Subcutaneous adipose tissue (tissue), 4 donors: ENCODE measurements around the gene TNPO1. TPM values are rescaled to one million over a fixed set of nuclear protein-coding genes. Genes with fewer than 3 reads are reported as not detected.

Experiments used
- total RNA-seq, 4 donors: library from RNA; depleted of rRNA; stranded (reverse); fragments of >200 nt; gene quantifications; one replicate each; pipeline ENCODE4 v1.1.0, GENCODE V29; 2016
- TF ChIP-seq, protein P1 (sequence below): fragments of 450-650 bp; IDR thresholded peaks from one replicate; pipeline ENCODE4 v1.5.1; 2016; ENCODE audit warnings: low read depth, mild to moderate bottlenecking, control low read depth, antibody characterized with exemption, moderate library complexity

The TNPO1 gene
- total RNA-seq, 4 donors from 2014 or later, result 92.1 to 130 (median 103) TPM

DNA sequence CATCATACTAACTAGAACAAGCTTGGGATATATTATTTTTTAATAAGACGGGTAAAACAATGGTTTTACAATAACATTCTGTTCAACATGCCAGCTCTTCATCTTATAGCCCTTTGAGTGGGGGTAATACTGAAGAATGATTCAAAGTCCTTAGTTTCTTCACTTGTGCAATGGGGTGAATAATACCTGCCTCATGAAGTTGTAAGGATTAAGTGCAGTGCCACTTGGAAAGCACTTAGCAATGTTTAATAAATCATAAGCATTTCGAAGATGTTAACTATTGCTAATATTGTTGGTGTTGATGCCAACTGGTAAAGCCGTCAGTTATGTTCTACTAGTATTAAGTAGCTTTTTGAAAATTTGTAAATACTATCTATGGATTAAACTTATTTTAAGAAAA, 38.0 kb downstream of the TNPO1 start:
- TF ChIP-seq, protein P1, sequence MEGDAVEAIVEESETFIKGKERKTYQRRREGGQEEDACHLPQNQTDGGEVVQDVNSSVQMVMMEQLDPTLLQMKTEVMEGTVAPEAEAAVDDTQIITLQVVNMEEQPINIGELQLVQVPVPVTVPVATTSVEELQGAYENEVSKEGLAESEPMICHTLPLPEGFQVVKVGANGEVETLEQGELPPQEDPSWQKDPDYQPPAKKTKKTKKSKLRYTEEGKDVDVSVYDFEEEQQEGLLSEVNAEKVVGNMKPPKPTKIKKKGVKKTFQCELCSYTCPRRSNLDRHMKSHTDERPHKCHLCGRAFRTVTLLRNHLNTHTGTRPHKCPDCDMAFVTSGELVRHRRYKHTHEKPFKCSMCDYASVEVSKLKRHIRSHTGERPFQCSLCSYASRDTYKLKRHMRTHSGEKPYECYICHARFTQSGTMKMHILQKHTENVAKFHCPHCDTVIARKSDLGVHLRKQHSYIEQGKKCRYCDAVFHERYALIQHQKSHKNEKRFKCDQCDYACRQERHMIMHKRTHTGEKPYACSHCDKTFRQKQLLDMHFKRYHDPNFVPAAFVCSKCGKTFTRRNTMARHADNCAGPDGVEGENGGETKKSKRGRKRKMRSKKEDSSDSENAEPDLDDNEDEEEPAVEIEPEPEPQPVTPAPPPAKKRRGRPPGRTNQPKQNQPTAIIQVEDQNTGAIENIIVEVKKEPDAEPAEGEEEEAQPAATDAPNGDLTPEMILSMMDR, result no peak

DNA sequence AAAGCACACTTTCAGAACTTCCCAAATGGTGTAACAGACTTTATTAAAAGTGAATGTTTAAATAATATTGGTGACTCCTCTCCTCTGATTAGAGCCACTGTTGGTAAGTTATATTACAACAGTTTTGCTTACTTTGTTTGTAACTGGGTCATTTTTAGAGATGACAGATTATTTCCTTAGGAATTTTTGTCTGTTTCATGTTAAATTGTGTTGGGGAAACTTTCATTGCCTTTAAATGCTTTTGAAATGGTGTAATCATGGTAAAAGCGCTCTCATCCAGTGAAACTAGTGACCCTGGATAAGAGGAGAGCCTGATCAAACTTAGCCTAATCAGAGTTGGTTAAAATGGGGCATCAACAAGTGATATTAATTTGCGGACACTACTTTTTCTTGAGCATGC, 39.4 kb downstream of the TNPO1 start:
- TF ChIP-seq, protein P1, result no peak

DNA sequence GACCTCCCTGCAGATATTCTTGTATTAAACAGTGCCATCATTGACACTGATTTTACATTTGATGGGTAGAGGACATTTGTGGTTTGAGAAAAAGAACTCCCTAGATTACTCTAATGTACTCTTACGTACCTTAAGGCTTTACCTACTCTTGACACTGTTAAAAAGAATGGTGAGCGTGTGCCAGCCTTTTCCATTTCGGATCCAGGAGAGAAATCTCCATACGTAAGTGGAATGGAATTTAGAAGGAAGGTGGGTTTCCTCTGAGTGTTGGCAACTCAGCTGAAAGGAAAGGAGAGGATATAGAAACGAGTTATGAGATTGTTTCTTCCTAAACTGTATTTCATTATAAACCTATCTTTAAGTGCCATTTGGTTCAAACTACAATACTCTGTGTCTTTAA, 40.9 kb downstream of the TNPO1 start:
- TF ChIP-seq, protein P1, result no peak

DNA sequence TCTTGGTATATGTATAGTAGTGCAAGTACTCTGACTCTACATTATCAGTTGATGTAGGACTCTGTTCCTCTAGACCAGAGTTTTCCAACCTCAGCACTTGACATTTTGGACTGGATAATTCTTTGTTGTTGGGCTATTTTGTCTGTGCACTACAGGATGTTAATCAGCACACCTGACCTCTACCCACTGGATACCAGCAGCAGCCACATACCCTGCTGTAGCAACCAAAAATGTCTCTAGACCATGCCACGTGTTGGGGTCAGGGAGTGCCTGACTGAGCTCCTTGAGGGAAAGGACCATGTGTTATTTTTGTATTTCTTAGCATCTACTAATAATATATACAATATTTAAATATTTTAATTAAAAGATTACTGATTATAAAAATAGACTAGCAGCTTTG, 42.7 kb downstream of the TNPO1 start:
- TF ChIP-seq, protein P1, result no peak

DNA sequence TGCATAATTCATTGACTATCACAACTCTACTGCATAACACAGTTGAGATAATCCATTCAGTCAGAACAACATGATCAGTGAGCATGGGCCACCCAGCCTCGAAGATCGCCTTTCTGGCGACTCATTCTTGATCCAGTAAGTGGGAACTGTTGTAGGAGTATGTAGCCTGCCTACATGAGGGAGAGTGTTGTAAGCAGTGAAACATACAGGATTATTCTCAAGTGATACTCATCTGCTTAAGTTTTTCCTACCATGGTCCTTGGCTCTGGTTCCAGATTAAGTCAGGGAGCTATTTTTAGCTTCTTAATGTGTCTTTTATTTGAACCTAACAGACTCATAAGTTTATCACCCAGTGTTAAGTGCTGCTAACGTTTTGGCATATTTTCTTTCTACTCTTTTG, 44.0 kb downstream of the TNPO1 start:
- TF ChIP-seq, protein P1, result no peak

DNA sequence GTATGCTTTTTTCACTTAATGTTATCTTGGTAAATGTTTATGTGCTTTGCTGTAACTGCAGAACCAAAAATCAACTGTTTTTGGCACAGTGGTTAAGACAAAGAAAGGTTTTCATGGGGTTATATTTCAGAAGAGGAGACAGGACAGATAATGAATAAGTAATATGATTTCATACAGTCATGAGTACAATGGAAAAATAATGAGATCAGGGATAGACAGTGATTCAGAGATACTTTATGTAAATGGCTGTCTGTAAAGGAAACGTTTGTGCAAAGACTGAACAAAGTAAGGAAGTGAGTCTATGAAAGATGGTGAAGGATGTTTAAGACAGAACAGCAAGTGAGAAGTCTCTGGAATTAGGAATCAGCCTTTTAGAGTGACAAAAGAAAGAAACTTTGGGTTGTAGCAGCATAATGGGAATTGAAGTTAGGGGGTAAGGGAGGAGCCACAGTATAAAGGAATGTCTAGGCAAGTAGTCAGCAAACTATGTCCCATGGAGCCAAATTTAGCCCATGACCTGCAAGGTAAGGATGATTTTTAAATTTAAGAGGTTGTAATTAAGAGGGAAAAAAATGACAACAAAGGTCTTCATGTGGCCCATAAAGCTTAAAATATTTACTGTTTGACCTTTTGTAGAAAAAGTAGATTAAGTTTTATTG, 55.0 kb downstream of the TNPO1 start:
- TF ChIP-seq, protein P1, result no peak

DNA sequence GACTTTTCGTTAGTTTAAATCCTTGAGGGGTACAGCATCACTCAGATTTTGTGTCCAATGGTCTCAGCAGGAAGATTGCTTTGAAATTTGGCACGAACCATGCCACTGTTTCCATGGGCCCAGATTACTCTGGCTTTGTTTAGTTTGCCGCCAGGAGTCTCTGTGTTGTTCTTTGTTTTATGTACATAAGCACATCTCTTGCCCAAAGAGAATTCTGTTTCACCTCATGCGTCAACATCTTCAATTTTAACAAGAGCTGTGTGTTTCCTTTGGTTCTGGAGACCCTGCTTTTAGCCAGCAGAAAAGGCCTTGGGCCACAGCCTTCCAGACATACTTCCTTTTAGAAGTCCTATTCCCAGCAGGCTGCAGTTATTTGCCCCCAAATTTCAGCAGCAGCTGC, 62.4 kb downstream of the TNPO1 start:
- TF ChIP-seq, protein P1, result no peak
